ENCODE results near the gene PARP15. TPM values are rescaled to one million over a fixed set of nuclear protein-coding genes. Genes with fewer than 3 reads are reported as not detected.
A peak's percentile ranks its signal among the peaks of the same experiment; 100 is the strongest.

The PARP15 gene
- total and polyA plus RNA-seq, 2 donors (not counting 1 experiment from before 2014, with no cell fraction given) = 0.62 to 1.2 TPM

DNA sequence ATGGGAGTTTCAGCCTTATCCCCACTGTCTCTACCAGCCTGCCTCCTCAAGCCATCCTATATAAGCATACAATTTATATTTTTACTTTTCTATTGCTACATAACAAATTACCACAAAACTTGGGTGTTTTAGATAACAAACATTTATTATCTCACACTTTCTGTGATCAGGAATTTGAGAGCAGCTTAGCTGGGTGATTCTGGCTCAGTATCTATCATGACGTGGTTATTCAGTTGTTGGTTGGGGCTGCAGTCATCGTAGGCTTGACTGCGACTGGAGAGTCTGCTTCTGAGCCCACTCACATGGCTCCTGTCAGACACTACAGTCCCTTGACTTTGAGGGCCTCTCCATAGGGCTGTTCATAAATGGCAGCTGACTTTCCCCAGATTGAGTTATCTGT, 20.7 kb downstream of the PARP15 start:
- Histone ChIP-seq H3K9ac (ENCODE audit: insufficient read depth, low read length) (no peak overlapping the region), H3K79me2 (ENCODE audit: control insufficient read depth, insufficient read depth, low read length) (no peaks in the 10 kb centered on the region), H3K27ac (ENCODE audit: insufficient read depth, low read length) (no peak overlapping the region), H3K27me3 (ENCODE audit: control insufficient read depth, insufficient read depth, low read length) (no peaks in the 10 kb centered on the region), H4K20me1 (ENCODE audit: control insufficient read depth, extremely low read depth, insufficient read depth, low read length) (no peaks in the 10 kb centered on the region), H3K9me3 (ENCODE audit: control insufficient read depth, insufficient read depth, low read depth, low read length) (no peaks in the 10 kb centered on the region), H3K4me3 (replicated peaks in 1 of 4; ENCODE audit: control extremely low read depth in 1 of 4, insufficient read depth in 1 of 4, low read depth in 3 of 4, low read length in 4 of 4) (no peak overlapping the region), H3K4me2 (ENCODE audit: extremely low read depth, insufficient read depth, low read length) (no peak overlapping the region), H3K4me1 (ENCODE audit: control insufficient read depth, extremely low read depth, insufficient read depth, low read length) (no peaks in the 10 kb centered on the region), H2AFZ (ENCODE audit: low read length) (no peak overlapping the region), H3K36me3 (ENCODE audit: control insufficient read depth, insufficient read depth, low read length) (no peaks in the 10 kb centered on the region)
- TF ChIP-seq, protein P1, sequence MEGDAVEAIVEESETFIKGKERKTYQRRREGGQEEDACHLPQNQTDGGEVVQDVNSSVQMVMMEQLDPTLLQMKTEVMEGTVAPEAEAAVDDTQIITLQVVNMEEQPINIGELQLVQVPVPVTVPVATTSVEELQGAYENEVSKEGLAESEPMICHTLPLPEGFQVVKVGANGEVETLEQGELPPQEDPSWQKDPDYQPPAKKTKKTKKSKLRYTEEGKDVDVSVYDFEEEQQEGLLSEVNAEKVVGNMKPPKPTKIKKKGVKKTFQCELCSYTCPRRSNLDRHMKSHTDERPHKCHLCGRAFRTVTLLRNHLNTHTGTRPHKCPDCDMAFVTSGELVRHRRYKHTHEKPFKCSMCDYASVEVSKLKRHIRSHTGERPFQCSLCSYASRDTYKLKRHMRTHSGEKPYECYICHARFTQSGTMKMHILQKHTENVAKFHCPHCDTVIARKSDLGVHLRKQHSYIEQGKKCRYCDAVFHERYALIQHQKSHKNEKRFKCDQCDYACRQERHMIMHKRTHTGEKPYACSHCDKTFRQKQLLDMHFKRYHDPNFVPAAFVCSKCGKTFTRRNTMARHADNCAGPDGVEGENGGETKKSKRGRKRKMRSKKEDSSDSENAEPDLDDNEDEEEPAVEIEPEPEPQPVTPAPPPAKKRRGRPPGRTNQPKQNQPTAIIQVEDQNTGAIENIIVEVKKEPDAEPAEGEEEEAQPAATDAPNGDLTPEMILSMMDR (conservative IDR thresholded peaks at IDR 0.05 in 1 of 2, IDR thresholded peaks at IDR 0.05 in 1 of 2; ENCODE audit: low read depth in 1 of 2, low read length in 2 of 2) = no peak
- DNase-seq (ENCODE audit: low read depth in 2 of 2) = no peak

DNA sequence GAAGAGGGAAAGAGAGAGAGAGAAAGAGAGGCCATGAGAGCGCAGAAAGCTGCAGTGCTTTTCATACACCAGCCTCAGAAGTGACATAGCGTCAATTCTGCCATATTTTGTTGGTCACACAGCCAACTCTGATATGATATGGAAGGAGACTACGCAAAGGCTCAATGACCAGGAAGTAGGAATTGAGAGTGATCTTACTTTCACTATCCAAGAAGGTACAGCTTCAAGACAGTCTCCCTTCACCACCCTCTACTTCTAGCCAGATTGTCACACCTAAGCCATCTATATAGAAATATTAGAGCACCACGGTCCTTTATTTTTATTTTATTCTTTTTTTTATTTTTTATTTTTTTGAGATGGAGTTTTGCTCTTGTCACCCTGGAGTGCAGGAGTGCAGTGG, 21.1 kb downstream of the PARP15 start:
- no peak for DNase-seq (ENCODE audit: low read depth in 2 of 2)
- H4K20me1 ChIP-seq (ENCODE audit: control insufficient read depth, extremely low read depth, insufficient read depth, low read length) = no peaks in the 10 kb centered on the region
- H3K4me1 ChIP-seq (ENCODE audit: control insufficient read depth, extremely low read depth, insufficient read depth, low read length) = no peaks in the 10 kb centered on the region
- no peaks in the 10 kb centered on the region for H3K27me3 ChIP-seq (ENCODE audit: control insufficient read depth, insufficient read depth, low read length)
- no peaks in the 10 kb centered on the region for H3K79me2 ChIP-seq (ENCODE audit: control insufficient read depth, insufficient read depth, low read length)
- no peak overlapping the region for H3K27ac ChIP-seq (ENCODE audit: insufficient read depth, low read length)
- no peaks in the 10 kb centered on the region for H3K9me3 ChIP-seq (ENCODE audit: control insufficient read depth, insufficient read depth, low read depth, low read length)
- no peak for TF ChIP-seq EZH2 (IDR thresholded peaks at IDR 0.05; ENCODE audit: low read length, missing control alignments)
- TF ChIP-seq, protein P1 (conservative IDR thresholded peaks at IDR 0.05 in 1 of 2, IDR thresholded peaks at IDR 0.05 in 1 of 2; ENCODE audit: low read depth in 1 of 2, low read length in 2 of 2) = no peak
- H3K36me3 ChIP-seq (ENCODE audit: control insufficient read depth, insufficient read depth, low read length) = no peaks in the 10 kb centered on the region
- H3K4me3 ChIP-seq (replicated peaks in 1 of 4; ENCODE audit: control extremely low read depth in 1 of 4, insufficient read depth in 1 of 4, low read depth in 3 of 4, low read length in 4 of 4) = no peak overlapping the region
- peak overlapping the region; percentile 42 for H2AFZ ChIP-seq (ENCODE audit: low read length)
- H3K9ac ChIP-seq (ENCODE audit: insufficient read depth, low read length) = no peak overlapping the region
- H3K4me2 ChIP-seq (ENCODE audit: extremely low read depth, insufficient read depth, low read length) = no peak overlapping the region

DNA sequence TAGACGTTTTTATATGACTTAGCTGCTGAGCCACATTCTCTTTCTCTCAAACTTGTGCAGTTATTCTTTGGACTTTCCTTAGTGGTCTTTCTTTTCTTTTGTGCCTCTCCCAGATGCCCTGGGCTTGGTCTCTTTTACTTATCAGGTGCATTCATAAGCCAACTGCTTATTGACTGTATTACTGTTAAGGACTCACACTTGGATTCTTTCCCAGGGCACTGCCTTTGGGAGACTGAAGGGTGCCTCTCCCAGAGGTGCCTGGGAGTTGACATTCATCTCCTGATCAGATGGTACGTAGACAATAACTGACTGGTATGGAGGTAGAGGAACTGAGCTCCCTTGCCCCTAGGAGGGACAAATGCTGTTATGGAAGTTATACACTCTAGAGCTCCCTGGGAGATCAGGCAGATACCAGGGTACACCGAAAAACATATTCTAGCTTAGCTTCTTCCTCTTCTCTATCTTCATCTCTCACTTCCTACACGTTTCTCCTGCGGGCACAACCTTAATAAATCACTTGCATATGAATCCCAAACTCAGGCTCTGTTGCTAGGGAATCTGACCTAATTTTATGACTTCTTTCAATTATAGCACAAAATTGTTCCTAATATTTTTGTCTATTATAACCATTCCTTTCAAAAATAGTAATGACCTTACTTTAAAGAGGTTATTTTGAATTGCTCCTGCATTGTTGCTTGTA, 24.7 kb downstream of the PARP15 start:
- H4K20me1 ChIP-seq (ENCODE audit: control insufficient read depth, extremely low read depth, insufficient read depth, low read length) = no peaks in the 10 kb centered on the region
- H3K27ac ChIP-seq (ENCODE audit: insufficient read depth, low read length) = no peak overlapping the region
- no peak overlapping the region for H3K4me3 ChIP-seq (replicated peaks in 1 of 4; ENCODE audit: control extremely low read depth in 1 of 4, insufficient read depth in 1 of 4, low read depth in 3 of 4, low read length in 4 of 4)
- H3K36me3 ChIP-seq (ENCODE audit: control insufficient read depth, insufficient read depth, low read length) = no peaks in the 10 kb centered on the region
- no peaks in the 10 kb centered on the region for H3K4me1 ChIP-seq (ENCODE audit: control insufficient read depth, extremely low read depth, insufficient read depth, low read length)
- H3K4me2 ChIP-seq (ENCODE audit: extremely low read depth, insufficient read depth, low read length) = no peak overlapping the region
- no peaks in the 10 kb centered on the region for H3K79me2 ChIP-seq (ENCODE audit: control insufficient read depth, insufficient read depth, low read length)
- H2AFZ ChIP-seq (ENCODE audit: low read length) = no peak overlapping the region
- no peaks in the 10 kb centered on the region for H3K27me3 ChIP-seq (ENCODE audit: control insufficient read depth, insufficient read depth, low read length)
- DNase-seq (ENCODE audit: low read depth in 2 of 2) = no peak
- TF ChIP-seq, protein P1 (conservative IDR thresholded peaks at IDR 0.05 in 1 of 2, IDR thresholded peaks at IDR 0.05 in 1 of 2; ENCODE audit: low read depth in 1 of 2, low read length in 2 of 2) = no peak
- TF ChIP-seq EZH2 (IDR thresholded peaks at IDR 0.05; ENCODE audit: low read length, missing control alignments) = no peak
- no peak overlapping the region for H3K9ac ChIP-seq (ENCODE audit: insufficient read depth, low read length)
- H3K9me3 ChIP-seq (ENCODE audit: control insufficient read depth, insufficient read depth, low read depth, low read length) = no peaks in the 10 kb centered on the region
